Astrocyte (in vitro differentiated cells and primary cell): ENCODE data around the gene TMEM63A. TPM values are rescaled to one million over a fixed set of nuclear protein-coding genes. Genes with fewer than 3 reads are reported as not detected.

Experiments used
- DNase-seq: peaks from one replicate; pipeline ENCODE4 v3.0.0-alpha.2; 2010; ENCODE audit warnings: low read depth
- FAIRE-seq: peaks from 2 replicates; lab custom pipeline; 2011; peaks lifted over from hg19 to GRCh38; lab: Jason Lieb, UNC
- H2AFZ ChIP-seq: 2 replicates; pipeline ENCODE4 v1.6.0; 2012; ENCODE audit warnings: low read depth, low read length, inconsistent platforms
- H3K27ac ChIP-seq: 2 replicates; pipeline ENCODE4 v1.5.1; 2011; ENCODE audit warnings: low read depth, low read length, inconsistent platforms
- H3K27me3 ChIP-seq: 2 replicates; pipeline ENCODE4 v1.6.0; 2011; ENCODE audit warnings: low read length, inconsistent platforms; ENCODE audit not compliant: insufficient read depth
- H3K36me3 ChIP-seq: 2 replicates; pipeline ENCODE4 v1.5.1; 2011; ENCODE audit warnings: low read length, inconsistent platforms; ENCODE audit not compliant: insufficient read depth
- H3K4me1 ChIP-seq: 2 replicates; pipeline ENCODE4 v1.5.1; 2011; ENCODE audit warnings: low read length, inconsistent platforms; ENCODE audit not compliant: insufficient read depth
- H3K4me2 ChIP-seq: 2 replicates; pipeline ENCODE4 v1.6.0; 2012; ENCODE audit warnings: low read length, inconsistent platforms
- H3K4me3 ChIP-seq: 2 replicates; pipeline ENCODE4 v1.5.1; 2011; ENCODE audit warnings: low read depth, mild to moderate bottlenecking, low read length, inconsistent platforms; ENCODE audit not compliant: insufficient read depth
- H3K79me2 ChIP-seq: 2 replicates; pipeline ENCODE4 v1.6.0; 2012; ENCODE audit warnings: mild to moderate bottlenecking, low read length, inconsistent platforms; ENCODE audit not compliant: insufficient read depth
- H3K9ac ChIP-seq: 2 replicates; pipeline ENCODE4 v1.6.0; 2012; ENCODE audit warnings: mild to moderate bottlenecking, low read length, inconsistent platforms
- H3K9me3 ChIP-seq: 2 replicates; pipeline ENCODE4 v1.5.1; 2012; ENCODE audit warnings: low read depth, mild to moderate bottlenecking, low read length, inconsistent platforms; ENCODE audit not compliant: insufficient read depth
- H4K20me1 ChIP-seq: 2 replicates; pipeline ENCODE4 v1.6.0; 2012; ENCODE audit warnings: low read length, inconsistent platforms; ENCODE audit not compliant: insufficient read depth
- H3K27ac Mint-ChIP-seq: one replicate; pipeline ENCODE4 v1.8.0; 2021; ENCODE audit warnings: mild to moderate bottlenecking, mixed read lengths; ENCODE audit not compliant: unreplicated experiment
- H3K27me3 Mint-ChIP-seq: one replicate; pipeline ENCODE4 v1.8.0; 2021; ENCODE audit warnings: low read depth, mixed read lengths; ENCODE audit not compliant: unreplicated experiment
- H3K36me3 Mint-ChIP-seq: one replicate; pipeline ENCODE4 v1.8.0; 2021; ENCODE audit warnings: low read depth, mixed read lengths; ENCODE audit not compliant: unreplicated experiment
- H3K4me1 Mint-ChIP-seq: one replicate; pipeline ENCODE4 v1.8.0; 2021; ENCODE audit warnings: low read depth, mixed read lengths; ENCODE audit not compliant: unreplicated experiment
- H3K4me3 Mint-ChIP-seq: one replicate; pipeline ENCODE4 v1.8.0; 2021; ENCODE audit warnings: mild to moderate bottlenecking, moderate library complexity, mixed read lengths; ENCODE audit not compliant: unreplicated experiment
- H3K9me3 Mint-ChIP-seq: one replicate; pipeline ENCODE4 v1.8.0; 2021; ENCODE audit warnings: mild to moderate bottlenecking, mixed read lengths; ENCODE audit not compliant: unreplicated experiment
- CTCF ChIP-seq: IDR thresholded peaks from 2 replicates; pipeline ENCODE4 v1.5.1; 2011; ENCODE audit warnings: low read depth, mild to moderate bottlenecking, inconsistent platforms, low read length, moderate library complexity; ENCODE audit not compliant: insufficient read depth
- EZH2 ChIP-seq: IDR thresholded peaks from 2 replicates; pipeline ENCODE4 v1.6.1; 2012; ENCODE audit warnings: mild to moderate bottlenecking, low read length, inconsistent platforms; ENCODE audit not compliant: insufficient read depth
- total RNA-seq: library from RNA; stranded (reverse); gene quantifications from 2 replicates; pipeline ENCODE4 v1.2.1, GENCODE V29; 2021

The TMEM63A gene
- total RNA-seq, 1 donor from 2014 or later: 28.7 TPM

- H3K4me2 ChIP-seq: no peak overlapping the region
- peaks cover 29% of the 10 kb centered on the region for H3K36me3 Mint-ChIP-seq
- no peak overlapping the region for H2AFZ ChIP-seq
- H3K27me3 ChIP-seq: no peaks in the 10 kb centered on the region
- H3K4me3 ChIP-seq: no peak overlapping the region
- TF ChIP-seq EZH2: no peak
- TF ChIP-seq CTCF: no peak
- H3K4me1 Mint-ChIP-seq: peaks cover 13% of the 10 kb centered on the region
- FAIRE-seq (no peak), DNase-seq (no peak)
- H3K9me3 Mint-ChIP-seq: peaks cover 2% of the 10 kb centered on the region
- no peaks in the 10 kb centered on the region for H3K4me1 ChIP-seq
- no peaks in the 10 kb centered on the region for H3K79me2 ChIP-seq
- no peak overlapping the region for H3K27ac Mint-ChIP-seq
- H3K9ac ChIP-seq: no peak overlapping the region
- H3K27me3 Mint-ChIP-seq: no peaks in the 10 kb centered on the region
- H3K9me3 ChIP-seq: no peaks in the 10 kb centered on the region
- H3K27ac ChIP-seq: no peak overlapping the region
- H3K36me3 ChIP-seq: no peaks in the 10 kb centered on the region
- H3K4me3 Mint-ChIP-seq: no peak overlapping the region
- peaks cover 5% of the 10 kb centered on the region for H4K20me1 ChIP-seq
Measured at GRCh38 chr1:225846331-225847310, 35.6 kb downstream of the TMEM63A start.

GRCh38 chr1:225845571-225846259 is 36.5 kb downstream of the TMEM63A start:
- H3K4me1 ChIP-seq: no peaks in the 10 kb centered on the region
- no peak overlapping the region for H3K4me3 ChIP-seq
- H4K20me1 ChIP-seq: peaks cover 5% of the 10 kb centered on the region
- Mint-ChIP-seq H3K27me3 (no peaks in the 10 kb centered on the region), H3K4me1 (peaks cover 13% of the 10 kb centered on the region), H3K4me3 (no peak overlapping the region), H3K9me3 (no peaks in the 10 kb centered on the region), H3K36me3 (peaks cover 25% of the 10 kb centered on the region), H3K27ac (no peak overlapping the region)
- no peaks in the 10 kb centered on the region for H3K79me2 ChIP-seq
- H3K9ac ChIP-seq: no peak overlapping the region
- FAIRE-seq (no peak), DNase-seq (peak; percentile 49)
- H3K4me2 ChIP-seq: no peak overlapping the region
- TF ChIP-seq CTCF (peak; percentile 49), EZH2 (no peak)
- no peak overlapping the region for H3K27ac ChIP-seq
- no peaks in the 10 kb centered on the region for H3K36me3 ChIP-seq
- H2AFZ ChIP-seq: no peak overlapping the region
- no peaks in the 10 kb centered on the region for H3K27me3 ChIP-seq
- H3K9me3 ChIP-seq: no peaks in the 10 kb centered on the region
